Measurements from ENCODE around the gene BTBD16.

- TF ChIP-seq CTCF (IDR thresholded peaks at IDR 0.05) (no peak), ZFX (IDR thresholded peaks at IDR 0.05; ENCODE audit: borderline replicate concordance) (no peak)
Measured at GRCh38 chr10:122233857-122234348, 37.2 kb upstream of the BTBD16 start.
